ENCODE data around the gene TBX3. TPM values are rescaled to one million over a fixed set of nuclear protein-coding genes. Genes with fewer than 3 reads are reported as not detected.
A peak's percentile ranks its signal among the peaks of the same experiment; 100 is the strongest.

The TBX3 gene
- total RNA-seq, 6 donors from 2014 or later = 29.5 to 107 (median 36.2) TPM

- Histone ChIP-seq H3K4me1 (peaks cover 3 to 18% (median 10%) of the 10 kb centered on the region in 4 donors), H3K9me3 (no peaks in the 10 kb centered on the region), H3K36me3 (peaks cover 0 to 34% (median 1%) of the 10 kb centered on the region in 4 donors), H3K4me3 (peak overlapping the region; percentile 12 to 61 (median 51)), H3K27ac (peak overlapping the region; percentile 89 to 94 (median 93)), H3K27me3 (peaks cover 0 to 17% (median 8%) of the 10 kb centered on the region in 4 donors)
- WGBS, 2 donors = 17 to 25% methylated on average over 17 of the region's 17 CpGs
- DNase-seq (no peak), ATAC-seq (ENCODE audit: low FRiP score in 2 of 2) (no peak)
- TF ChIP-seq EP300 (IDR thresholded peaks at IDR 0.05) (no peak), POLR2A (IDR thresholded peaks at IDR 0.05) (peak in 1 of 4 donors; percentile 15), POLR2AphosphoS5 (IDR thresholded peaks at IDR 0.05) (no peak)
- TF ChIP-seq, protein P1, sequence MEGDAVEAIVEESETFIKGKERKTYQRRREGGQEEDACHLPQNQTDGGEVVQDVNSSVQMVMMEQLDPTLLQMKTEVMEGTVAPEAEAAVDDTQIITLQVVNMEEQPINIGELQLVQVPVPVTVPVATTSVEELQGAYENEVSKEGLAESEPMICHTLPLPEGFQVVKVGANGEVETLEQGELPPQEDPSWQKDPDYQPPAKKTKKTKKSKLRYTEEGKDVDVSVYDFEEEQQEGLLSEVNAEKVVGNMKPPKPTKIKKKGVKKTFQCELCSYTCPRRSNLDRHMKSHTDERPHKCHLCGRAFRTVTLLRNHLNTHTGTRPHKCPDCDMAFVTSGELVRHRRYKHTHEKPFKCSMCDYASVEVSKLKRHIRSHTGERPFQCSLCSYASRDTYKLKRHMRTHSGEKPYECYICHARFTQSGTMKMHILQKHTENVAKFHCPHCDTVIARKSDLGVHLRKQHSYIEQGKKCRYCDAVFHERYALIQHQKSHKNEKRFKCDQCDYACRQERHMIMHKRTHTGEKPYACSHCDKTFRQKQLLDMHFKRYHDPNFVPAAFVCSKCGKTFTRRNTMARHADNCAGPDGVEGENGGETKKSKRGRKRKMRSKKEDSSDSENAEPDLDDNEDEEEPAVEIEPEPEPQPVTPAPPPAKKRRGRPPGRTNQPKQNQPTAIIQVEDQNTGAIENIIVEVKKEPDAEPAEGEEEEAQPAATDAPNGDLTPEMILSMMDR (IDR thresholded peaks at IDR 0.05) = no peak
Observed at GRCh38 chr12:114681116-114681871, 2.7 kb downstream of the TBX3 start.

- DNase-seq (no peak), ATAC-seq (ENCODE audit: low FRiP score in 2 of 2) (no peak)
- H3K27ac ChIP-seq = peak overlapping the region; percentile 89 to 94 (median 93)
- 15 to 18% methylated on average over 11 of the region's 11 CpGs for WGBS, 2 donors
- peaks cover 0 to 39% (median 1%) of the 10 kb centered on the region in 4 donors for H3K36me3 ChIP-seq
- no peaks in the 10 kb centered on the region for H3K9me3 ChIP-seq
- H3K4me3 ChIP-seq = peak overlapping the region; percentile 12 to 61 (median 51)
- H3K4me1 ChIP-seq = peaks cover 3 to 18% (median 10%) of the 10 kb centered on the region in 4 donors
- H3K27me3 ChIP-seq = peaks cover 0 to 17% (median 6%) of the 10 kb centered on the region in 4 donors
- TF ChIP-seq POLR2AphosphoS5 (IDR thresholded peaks at IDR 0.05) (no peak), POLR2A (IDR thresholded peaks at IDR 0.05) (no peak), EP300 (IDR thresholded peaks at IDR 0.05) (no peak)
- TF ChIP-seq, protein P1 (IDR thresholded peaks at IDR 0.05) = no peak
Observed at GRCh38 chr12:114680604-114681069, 3.3 kb downstream of the TBX3 start.

GRCh38 chr12:114679942-114680341, 4.0 kb downstream of the TBX3 start:
- TF ChIP-seq POLR2A (IDR thresholded peaks at IDR 0.05) (no peak), EP300 (IDR thresholded peaks at IDR 0.05) (no peak), POLR2AphosphoS5 (IDR thresholded peaks at IDR 0.05) (no peak)
- TF ChIP-seq, protein P1 (IDR thresholded peaks at IDR 0.05) = no peak
- WGBS, 2 donors = 37 to 42% methylated on average over 11 of the region's 11 CpGs
- DNase-seq (no peak), ATAC-seq (ENCODE audit: low FRiP score in 2 of 2) (no peak)
- H3K27ac ChIP-seq = peak overlapping the region; percentile 89 to 94 (median 93)
- peak overlapping the region; percentile 12 to 61 (median 51) for H3K4me3 ChIP-seq
- H3K9me3 ChIP-seq = no peaks in the 10 kb centered on the region
- peaks cover 0 to 39% (median 1%) of the 10 kb centered on the region in 4 donors for H3K36me3 ChIP-seq
- H3K4me1 ChIP-seq = peaks cover 0 to 13% (median 8%) of the 10 kb centered on the region in 4 donors
- H3K27me3 ChIP-seq = peaks cover 0 to 14% (median 6%) of the 10 kb centered on the region in 4 donors

- peaks cover 0 to 9% (median 3%) of the 10 kb centered on the region in 4 donors for H3K27me3 ChIP-seq
- no peak for ATAC-seq (ENCODE audit: low FRiP score in 2 of 2)
Observed at GRCh38 chr12:114679452-114679875, 4.5 kb downstream of the TBX3 start.

More at GRCh38 chr12:114679452-114679875, 4.5 kb downstream of the TBX3 start:
- Histone ChIP-seq H3K4me3 (peak overlapping the region; percentile 12 to 61 (median 51)), H3K4me1 (peaks cover 0 to 8% (median 4%) of the 10 kb centered on the region in 4 donors), H3K9me3 (no peaks in the 10 kb centered on the region), H3K36me3 (peaks cover 0 to 44% (median 2%) of the 10 kb centered on the region in 4 donors), H3K27ac (peak overlapping the region; percentile 89 to 94 (median 93))
- TF ChIP-seq, protein P1 (IDR thresholded peaks at IDR 0.05) = no peak
- no peak for TF ChIP-seq POLR2A (IDR thresholded peaks at IDR 0.05)
- TF ChIP-seq POLR2AphosphoS5 (IDR thresholded peaks at IDR 0.05) = no peak
- TF ChIP-seq EP300 (IDR thresholded peaks at IDR 0.05) = no peak
- DNase-seq = no peak
- 38 to 49% methylated on average over 10 of the region's 10 CpGs for WGBS, 2 donors
